HepG2 (cell line): ENCODE results near the gene SRCIN1. TPM values are rescaled to one million over a fixed set of nuclear protein-coding genes. Genes with fewer than 3 reads are reported as not detected.
A peak's percentile ranks its signal among the peaks of the same experiment; 100 is the strongest.

Source experiments
- ATRX ChIP-seq: sonication (generic); formaldehyde crosslinking; IDR thresholded peaks from 2 replicates; pipeline ENCODE4 v1.4.0; 2020; ENCODE audit warnings: missing genetic modification reagents, borderline replicate concordance
- BORCS8-MEF2B ChIP-seq: sonication (generic); formaldehyde crosslinking; IDR thresholded peaks from 2 replicates; pipeline ENCODE4 v1.8.0; 2022; ENCODE audit warnings: mild to moderate bottlenecking, missing genetic modification reagents
- EEA1 ChIP-seq: sonication (generic); formaldehyde crosslinking; IDR thresholded peaks from 2 replicates; pipeline ENCODE4 v1.5.1; 2020; ENCODE audit warnings: mild to moderate bottlenecking, missing genetic modification reagents, borderline replicate concordance
- ELF1 ChIP-seq: sonication (generic); formaldehyde crosslinking; IDR thresholded peaks from 2 replicates; pipeline ENCODE4 v1.4.0; 2020; ENCODE audit warnings: missing genetic modification reagents
- FOXA1 ChIP-seq, 2 experiments: fragments of 450-650 bp in 1 of 2; sonication (generic) in 1 of 2; formaldehyde crosslinking in 1 of 2; IDR thresholded peaks; 2 replicates each; pipeline versions ENCODE4 v1.4.0 to v1.6.1; 2016 to 2020; ENCODE audit warnings: missing genetic modification reagents in 1 of 2
- FOXA3 ChIP-seq: IDR thresholded peaks from 2 replicates; pipeline ENCODE4 v1.6.1; 2016; ENCODE audit warnings: missing genetic modification reagents, missing compliant biosample characterization
- JUND ChIP-seq: sonication (generic); formaldehyde crosslinking; IDR thresholded peaks from 2 replicates; pipeline ENCODE4 v1.8.0; 2022; ENCODE audit warnings: mild to moderate bottlenecking, missing genetic modification reagents
- KAT8 ChIP-seq: IDR thresholded peaks from 2 replicates; pipeline ENCODE4 v1.6.1; 2016; ENCODE audit warnings: missing genetic modification reagents, missing compliant biosample characterization
- PAX8 ChIP-seq: sonication (generic); formaldehyde crosslinking; IDR thresholded peaks from 2 replicates; pipeline ENCODE4 v1.8.0; 2022; ENCODE audit warnings: mild to moderate bottlenecking, missing genetic modification reagents, borderline replicate concordance
- POLR2G ChIP-seq: fragments of 200-400 bp; formaldehyde crosslinking; IDR thresholded peaks from 2 replicates; pipeline ENCODE4 v1.6.1; 2018; ENCODE audit warnings: mild to moderate bottlenecking, low read depth, low read length, moderate library complexity
- RAD21 ChIP-seq: fragments of 450-650 bp; formaldehyde crosslinking; IDR thresholded peaks from 2 replicates; pipeline ENCODE4 v1.5.0; 2020; ENCODE audit warnings: mild to moderate bottlenecking
- RNF2 ChIP-seq: fragments of 450-650 bp; conservative IDR thresholded peaks from 2 replicates; pipeline ENCODE4 v1.6.1; 2016; ENCODE audit warnings: low read depth
- SP4 ChIP-seq: sonication (generic); formaldehyde crosslinking; IDR thresholded peaks from 2 replicates; pipeline ENCODE4 v1.8.1; 2023; ENCODE audit warnings: mild to moderate bottlenecking, missing genetic modification reagents
- ZNF34 ChIP-seq: sonication (generic); formaldehyde crosslinking; IDR thresholded peaks from 2 replicates; pipeline ENCODE4 v1.4.0; 2020; ENCODE audit warnings: mild to moderate bottlenecking, missing genetic modification reagents, borderline replicate concordance
- ZNF792 ChIP-seq: IDR thresholded peaks from 2 replicates; pipeline ENCODE4 v1.6.1; 2016
- polyA plus RNA-seq, 8 experiments: library from polyadenylated mRNA; depleted of rRNA in 3 of 8; stranded (reverse) in 7 of 8; unstranded in 1 of 8; fragments of >200 nt; fragmentation: Illumina TruSeq in 4 of 8; extraction: Trizol in 4 of 8; gene quantifications; 2 replicates each; pipeline versions ENCODE4 v1.2.1 to v1.2.3, GENCODE V29; 2011 to 2016; ENCODE audit warnings: low read depth in 4 of 8, missing spikeins in 1 of 8, mixed read lengths in 1 of 8; ENCODE audit not compliant: insufficient read depth in 1 of 8
- total RNA-seq, 5 experiments: library from RNA; depleted of rRNA; stranded (reverse); fragments of >200 nt; fragmentation: Illumina TruSeq; extraction: Trizol; gene quantifications; 2 replicates each; pipeline ENCODE4 v1.2.3, GENCODE V29; 2016; ENCODE audit warnings: low read depth in 1 of 5
- TF ChIP-seq, protein P1 (sequence below): sonication (generic); formaldehyde crosslinking; IDR thresholded peaks from 2 replicates; pipeline ENCODE4 v1.5.0; 2020; ENCODE audit warnings: mild to moderate bottlenecking, missing genetic modification reagents, moderate library complexity
- TF ChIP-seq, protein P2 (sequence below): sonication (generic); formaldehyde crosslinking; IDR thresholded peaks from 2 replicates; pipeline ENCODE4 v1.4.0; 2020; ENCODE audit warnings: missing genetic modification reagents, borderline replicate concordance
- TF ChIP-seq, protein P3 (sequence below): sonication (generic); formaldehyde crosslinking; IDR thresholded peaks from 2 replicates; pipeline ENCODE4 v1.5.0; 2020; ENCODE audit warnings: missing genetic modification reagents, mild to moderate bottlenecking, borderline replicate concordance
- TF ChIP-seq, protein P4 (sequence below): sonication (generic); formaldehyde crosslinking; IDR thresholded peaks from one replicate; pipeline ENCODE4 v1.5.1; 2020; ENCODE audit warnings: mild to moderate bottlenecking, missing genetic modification reagents; ENCODE audit errors: not compliant biosample characterization

Gene SRCIN1
- total and polyA plus RNA-seq, 2 of the 13 experiments (the other 11 are each of a cell fraction or from before 2014, with no cell fraction given) = 1.2 to 9.6 TPM

DNA sequence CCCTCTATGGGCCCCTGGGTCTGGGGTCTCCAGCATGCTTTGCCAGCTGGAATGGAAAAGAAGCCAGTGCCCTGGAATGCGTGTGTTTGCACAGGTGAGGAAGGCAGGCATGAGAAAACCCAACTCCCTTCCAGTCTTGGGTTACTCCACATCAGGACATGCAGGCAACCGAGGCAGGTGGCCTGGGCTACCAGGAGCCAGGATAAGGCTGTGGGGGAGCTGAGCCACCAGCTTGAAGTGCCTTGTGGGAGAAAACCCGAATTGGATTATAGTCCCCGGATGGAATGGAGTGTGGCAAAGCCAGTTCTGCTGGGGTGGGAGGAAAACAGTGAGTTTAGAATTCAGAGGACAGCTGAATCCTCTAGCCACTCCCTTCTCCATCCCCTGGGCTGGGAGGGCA, 7.2 kb downstream of the SRCIN1 start (continued):
- TF ChIP-seq EEA1 (no peak), ZNF34 (CRISPR knock-in tag) (no peak), RNF2 (0 out of 2 replicates have a peak, but pooled peaks have one; percentile 36), ZNF792 (CRISPR knock-in tag) (0 out of 2 replicates have a peak, but pooled peaks have one; percentile 14), ATRX (no peak), ELF1 (CRISPR knock-in tag) (0 out of 2 replicates have a peak, but pooled peaks have one; percentile 9), KAT8 (CRISPR knock-in tag) (peak; percentile 52; the same call in 1 of the 2 replicates), RAD21 (0 out of 2 replicates have a peak, but pooled peaks have one; percentile 10), FOXA1 (IDR thresholded peaks at IDR 0.05) (no peak), FOXA1 (CRISPR knock-in tag; IDR thresholded peaks at IDR 0.05) (peak; percentile 61; the same call in 1 of the 2 replicates), BORCS8-MEF2B (CRISPR knock-in tag) (peak; percentile 45; the same call in 1 of the 2 replicates), POLR2G (0 out of 2 replicates have a peak, but pooled peaks have one; percentile 4), SP4 (CRISPR knock-in tag) (peak; percentile 34; the same call in 1 of the 2 replicates), PAX8 (no peak), FOXA3 (peak; percentile 39; the same call in 1 of the 2 replicates), JUND (CRISPR knock-in tag) (no peak)
- TF ChIP-seq, protein P1, sequence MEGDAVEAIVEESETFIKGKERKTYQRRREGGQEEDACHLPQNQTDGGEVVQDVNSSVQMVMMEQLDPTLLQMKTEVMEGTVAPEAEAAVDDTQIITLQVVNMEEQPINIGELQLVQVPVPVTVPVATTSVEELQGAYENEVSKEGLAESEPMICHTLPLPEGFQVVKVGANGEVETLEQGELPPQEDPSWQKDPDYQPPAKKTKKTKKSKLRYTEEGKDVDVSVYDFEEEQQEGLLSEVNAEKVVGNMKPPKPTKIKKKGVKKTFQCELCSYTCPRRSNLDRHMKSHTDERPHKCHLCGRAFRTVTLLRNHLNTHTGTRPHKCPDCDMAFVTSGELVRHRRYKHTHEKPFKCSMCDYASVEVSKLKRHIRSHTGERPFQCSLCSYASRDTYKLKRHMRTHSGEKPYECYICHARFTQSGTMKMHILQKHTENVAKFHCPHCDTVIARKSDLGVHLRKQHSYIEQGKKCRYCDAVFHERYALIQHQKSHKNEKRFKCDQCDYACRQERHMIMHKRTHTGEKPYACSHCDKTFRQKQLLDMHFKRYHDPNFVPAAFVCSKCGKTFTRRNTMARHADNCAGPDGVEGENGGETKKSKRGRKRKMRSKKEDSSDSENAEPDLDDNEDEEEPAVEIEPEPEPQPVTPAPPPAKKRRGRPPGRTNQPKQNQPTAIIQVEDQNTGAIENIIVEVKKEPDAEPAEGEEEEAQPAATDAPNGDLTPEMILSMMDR (CRISPR knock-in tag) = peak; percentile 5; the same call in 1 of the 2 replicates
- TF ChIP-seq, protein P2, sequence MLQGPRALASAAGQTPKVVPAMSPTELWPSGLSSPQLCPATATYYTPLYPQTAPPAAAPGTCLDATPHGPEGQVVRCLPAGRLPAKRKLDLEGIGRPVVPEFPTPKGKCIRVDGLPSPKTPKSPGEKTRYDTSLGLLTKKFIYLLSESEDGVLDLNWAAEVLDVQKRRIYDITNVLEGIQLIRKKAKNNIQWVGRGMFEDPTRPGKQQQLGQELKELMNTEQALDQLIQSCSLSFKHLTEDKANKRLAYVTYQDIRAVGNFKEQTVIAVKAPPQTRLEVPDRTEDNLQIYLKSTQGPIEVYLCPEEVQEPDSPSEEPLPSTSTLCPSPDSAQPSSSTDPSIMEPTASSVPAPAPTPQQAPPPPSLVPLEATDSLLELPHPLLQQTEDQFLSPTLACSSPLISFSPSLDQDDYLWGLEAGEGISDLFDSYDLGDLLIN (CRISPR knock-in tag) = no peak
- TF ChIP-seq, protein P3, sequence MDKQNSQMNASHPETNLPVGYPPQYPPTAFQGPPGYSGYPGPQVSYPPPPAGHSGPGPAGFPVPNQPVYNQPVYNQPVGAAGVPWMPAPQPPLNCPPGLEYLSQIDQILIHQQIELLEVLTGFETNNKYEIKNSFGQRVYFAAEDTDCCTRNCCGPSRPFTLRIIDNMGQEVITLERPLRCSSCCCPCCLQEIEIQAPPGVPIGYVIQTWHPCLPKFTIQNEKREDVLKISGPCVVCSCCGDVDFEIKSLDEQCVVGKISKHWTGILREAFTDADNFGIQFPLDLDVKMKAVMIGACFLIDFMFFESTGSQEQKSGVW (CRISPR knock-in tag) = no peak
- TF ChIP-seq, protein P4, sequence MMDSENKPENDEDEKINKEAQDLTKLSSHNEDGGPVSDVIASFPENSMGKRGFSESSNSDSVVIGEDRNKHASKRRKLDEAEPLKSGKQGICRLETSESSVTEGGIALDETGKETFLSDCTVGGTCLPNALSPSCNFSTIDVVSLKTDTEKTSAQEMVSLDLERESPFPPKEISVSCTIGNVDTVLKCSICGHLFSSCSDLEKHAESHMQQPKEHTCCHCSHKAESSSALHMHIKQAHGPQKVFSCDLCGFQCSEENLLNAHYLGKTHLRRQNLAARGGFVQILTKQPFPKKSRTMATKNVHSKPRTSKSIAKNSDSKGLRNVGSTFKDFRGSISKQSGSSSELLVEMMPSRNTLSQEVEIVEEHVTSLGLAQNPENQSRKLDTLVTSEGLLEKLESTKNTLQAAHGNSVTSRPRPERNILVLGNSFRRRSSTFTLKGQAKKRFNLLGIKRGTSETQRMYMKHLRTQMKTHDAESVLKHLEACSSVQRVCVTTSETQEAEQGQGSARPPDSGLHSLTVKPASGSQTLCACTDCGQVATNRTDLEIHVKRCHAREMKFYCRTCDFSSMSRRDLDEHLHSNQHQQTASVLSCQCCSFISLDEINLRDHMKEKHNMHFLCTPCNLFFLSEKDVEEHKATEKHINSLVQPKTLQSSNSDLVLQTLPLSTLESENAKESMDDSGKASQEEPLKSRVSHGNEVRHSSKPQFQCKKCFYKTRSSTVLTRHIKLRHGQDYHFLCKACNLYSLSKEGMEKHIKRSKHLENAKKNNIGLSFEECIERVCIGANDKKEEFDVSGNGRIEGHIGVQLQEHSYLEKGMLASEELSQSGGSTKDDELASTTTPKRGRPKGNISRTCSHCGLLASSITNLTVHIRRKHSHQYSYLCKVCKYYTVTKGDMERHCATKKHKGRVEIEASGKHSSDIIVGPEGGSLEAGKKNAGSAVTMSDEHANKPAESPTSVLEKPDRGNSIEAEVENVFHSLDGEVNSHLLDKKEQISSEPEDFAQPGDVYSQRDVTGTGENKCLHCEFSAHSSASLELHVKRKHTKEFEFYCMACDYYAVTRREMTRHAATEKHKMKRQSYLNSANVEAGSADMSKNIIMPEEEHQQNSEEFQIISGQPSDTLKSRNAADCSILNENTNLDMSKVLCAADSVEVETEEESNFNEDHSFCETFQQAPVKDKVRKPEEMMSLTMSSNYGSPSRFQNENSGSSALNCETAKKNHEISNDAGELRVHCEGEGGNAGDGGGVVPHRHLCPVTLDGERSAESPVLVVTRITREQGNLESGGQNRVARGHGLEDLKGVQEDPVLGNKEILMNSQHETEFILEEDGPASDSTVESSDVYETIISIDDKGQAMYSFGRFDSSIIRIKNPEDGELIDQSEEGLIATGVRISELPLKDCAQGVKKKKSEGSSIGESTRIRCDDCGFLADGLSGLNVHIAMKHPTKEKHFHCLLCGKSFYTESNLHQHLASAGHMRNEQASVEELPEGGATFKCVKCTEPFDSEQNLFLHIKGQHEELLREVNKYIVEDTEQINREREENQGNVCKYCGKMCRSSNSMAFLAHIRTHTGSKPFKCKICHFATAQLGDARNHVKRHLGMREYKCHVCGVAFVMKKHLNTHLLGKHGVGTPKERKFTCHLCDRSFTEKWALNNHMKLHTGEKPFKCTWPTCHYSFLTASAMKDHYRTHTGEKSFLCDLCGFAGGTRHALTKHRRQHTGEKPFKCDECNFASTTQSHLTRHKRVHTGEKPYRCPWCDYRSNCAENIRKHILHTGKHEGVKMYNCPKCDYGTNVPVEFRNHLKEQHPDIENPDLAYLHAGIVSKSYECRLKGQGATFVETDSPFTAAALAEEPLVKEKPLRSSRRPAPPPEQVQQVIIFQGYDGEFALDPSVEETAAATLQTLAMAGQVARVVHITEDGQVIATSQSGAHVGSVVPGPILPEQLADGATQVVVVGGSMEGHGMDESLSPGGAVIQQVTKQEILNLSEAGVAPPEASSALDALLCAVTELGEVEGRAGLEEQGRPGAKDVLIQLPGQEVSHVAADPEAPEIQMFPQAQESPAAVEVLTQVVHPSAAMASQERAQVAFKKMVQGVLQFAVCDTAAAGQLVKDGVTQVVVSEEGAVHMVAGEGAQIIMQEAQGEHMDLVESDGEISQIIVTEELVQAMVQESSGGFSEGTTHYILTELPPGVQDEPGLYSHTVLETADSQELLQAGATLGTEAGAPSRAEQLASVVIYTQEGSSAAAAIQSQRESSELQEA (CRISPR knock-in tag) = no peak
